ENCODE data around the gene SPATA16.
"Not testable (repeated sequence)": the region's sequence is repeated elsewhere in the genome, so short reads cannot be mapped to it uniquely, and the experiment has no call there.

The SPATA16 gene

GRCh38 chr3:173055228-173055933 is 85.7 kb downstream of the SPATA16 start:
- DNase-seq, result no peak

GRCh38 chr3:173049360-173049759 is 91.7 kb downstream of the SPATA16 start:
- DNase-seq, result no peak

- DNase-seq, result no peak
Measured at GRCh38 chr3:173045770-173046382, 95.2 kb downstream of the SPATA16 start.

- no peak for DNase-seq
Measured at GRCh38 chr3:173044998-173045397, 96.0 kb downstream of the SPATA16 start.

GRCh38 chr3:173043757-173044156 is 97.3 kb downstream of the SPATA16 start:
- no peak for DNase-seq

GRCh38 chr3:173038484-173038871 is 102.6 kb downstream of the SPATA16 start:
- no peak for DNase-seq

- no peak for DNase-seq
Measured at GRCh38 chr3:173037840-173038483, 103.1 kb downstream of the SPATA16 start.

- DNase-seq, result no peak
Measured at GRCh38 chr3:173030273-173030672, 110.8 kb downstream of the SPATA16 start.

GRCh38 chr3:173028351-173028750 is 112.7 kb downstream of the SPATA16 start:
- no peak for DNase-seq

GRCh38 chr3:173027429-173027828 is 113.6 kb downstream of the SPATA16 start:
- no peak for DNase-seq

GRCh38 chr3:173025941-173026340 is 115.1 kb downstream of the SPATA16 start:
- DNase-seq, result no peak

- no peak for DNase-seq
Measured at GRCh38 chr3:173021547-173022185, 119.4 kb downstream of the SPATA16 start.

GRCh38 chr3:173020128-173020527 is 120.9 kb downstream of the SPATA16 start:
- DNase-seq, result not testable (repeated sequence)

- DNase-seq, result no peak
Measured at GRCh38 chr3:173019378-173019777, 121.7 kb downstream of the SPATA16 start.

- DNase-seq, result no peak
Measured at GRCh38 chr3:173018758-173019157, 122.3 kb downstream of the SPATA16 start.

- DNase-seq, result no peak
Measured at GRCh38 chr3:173013219-173013832, 127.7 kb downstream of the SPATA16 start.

GRCh38 chr3:173009410-173009809 is 131.6 kb downstream of the SPATA16 start:
- DNase-seq, result no peak

- no peak for DNase-seq
Measured at GRCh38 chr3:173008978-173009377, 132.1 kb downstream of the SPATA16 start.

GRCh38 chr3:173007079-173007723 is 133.8 kb downstream of the SPATA16 start:
- no peak for DNase-seq

GRCh38 chr3:173006006-173006405 is 135.0 kb downstream of the SPATA16 start:
- no peak for DNase-seq

GRCh38 chr3:173004681-173005080 is 136.4 kb downstream of the SPATA16 start:
- no peak for DNase-seq

GRCh38 chr3:173003956-173004355 is 137.1 kb downstream of the SPATA16 start:
- DNase-seq, result no peak

- no peak for DNase-seq
Measured at GRCh38 chr3:173003471-173003870, 137.6 kb downstream of the SPATA16 start.
